NCI-H2029 treated with DMSO at 0.1 percent for 48 hours (cell line): Measurements from ENCODE around the gene EFCAB7.

Experiments used
- DNase-seq: peaks from one replicate; lab custom pipeline; 2025; lab: John Stamatoyannopoulos, UW

EFCAB7 gene

GRCh38 chr1:63522891-63523728, at the start of gene EFCAB7, which contains the start of gene ITGB3BP:
Gene EFCAB7 (plus strand): TSS chr1:63523525. CDS start chr1:63525573, 2,048 bp downstream.
Gene ITGB3BP (minus strand): TSS chr1:63523225. CDS start chr1:63523133, 92 bp downstream.
- peak; percentile 99 for DNase-seq

- no peak for DNase-seq
Measured at GRCh38 chr1:63475761-63476160, 47.6 kb upstream of the EFCAB7 start.

- DNase-seq: no peak
Measured at GRCh38 chr1:63480057-63480456, 43.3 kb upstream of the EFCAB7 start.

- DNase-seq: no peak
Measured at GRCh38 chr1:63486629-63487028, 36.7 kb upstream of the EFCAB7 start.

GRCh38 chr1:63487336-63488065, 35.8 kb upstream of the EFCAB7 start:
- DNase-seq: no peak

- DNase-seq: no peak
Measured at GRCh38 chr1:63497577-63497976, 25.7 kb upstream of the EFCAB7 start.

GRCh38 chr1:63498106-63498505, 25.2 kb upstream of the EFCAB7 start:
- DNase-seq: no peak

- DNase-seq: no peak
Measured at GRCh38 chr1:63501256-63501655, 22.1 kb upstream of the EFCAB7 start.

- no peak for DNase-seq
Measured at GRCh38 chr1:63506782-63507181, 16.5 kb upstream of the EFCAB7 start.

GRCh38 chr1:63509718-63510117, 13.6 kb upstream of the EFCAB7 start:
- DNase-seq: no peak

- no peak for DNase-seq
Measured at GRCh38 chr1:63512584-63512983, 10.7 kb upstream of the EFCAB7 start.

- no peak for DNase-seq
Measured at GRCh38 chr1:63516629-63517028, 6.7 kb upstream of the EFCAB7 start.

- no peak for DNase-seq
Measured at GRCh38 chr1:63523738-63524137, 413 bp downstream of the EFCAB7 start.

- DNase-seq: no peak
Measured at GRCh38 chr1:63524201-63524600, 876 bp downstream of the EFCAB7 start.

- DNase-seq: no peak
Measured at GRCh38 chr1:63532727-63533126, 9.4 kb downstream of the EFCAB7 start.

- DNase-seq: no peak
Measured at GRCh38 chr1:63533931-63534330, 10.6 kb downstream of the EFCAB7 start.

GRCh38 chr1:63534406-63534805, 11.1 kb downstream of the EFCAB7 start:
- no peak for DNase-seq

GRCh38 chr1:63537006-63537405, 13.7 kb downstream of the EFCAB7 start:
- no peak for DNase-seq

- no peak for DNase-seq
Measured at GRCh38 chr1:63537940-63538339, 14.6 kb downstream of the EFCAB7 start.

GRCh38 chr1:63545780-63546179, 22.5 kb downstream of the EFCAB7 start:
- DNase-seq: no peak

- DNase-seq: no peak
Measured at GRCh38 chr1:63547621-63548294, 24.4 kb downstream of the EFCAB7 start.

- no peak for DNase-seq
Measured at GRCh38 chr1:63548303-63548702, 25.0 kb downstream of the EFCAB7 start.

- no peak for DNase-seq
Measured at GRCh38 chr1:63548877-63549276, 25.6 kb downstream of the EFCAB7 start.
